GM23338 (cell line): Measurements from ENCODE around the gene RARG. TPM values are rescaled to one million over a fixed set of nuclear protein-coding genes. Genes with fewer than 3 reads are reported as not detected.

Source experiments
- ATAC-seq: fragments of 200-7000 bp; cut with Tn5 transposase; 3 replicates; pipeline ENCODE4 v1.9.1; 2020
- DNase-seq: peaks from one replicate; pipeline ENCODE4 v3.0.0-alpha.2; 2015; ENCODE audit warnings: low spot score
- H2AFZ ChIP-seq: fragments of 200-600 bp; sonication (generic); 2 replicates; pipeline ENCODE4 v1.8.0; 2016; ENCODE audit warnings: antibody characterized with exemption, mild to moderate bottlenecking, moderate library complexity
- H3F3A ChIP-seq: fragments of 200-600 bp; sonication (generic); replicated peaks from 2 replicates; pipeline ENCODE4 v1.8.0; 2017; ENCODE audit warnings: antibody characterized with exemption, mixed run types, low read depth
- H3K27ac ChIP-seq: fragments of 200-600 bp; sonication (generic); 2 replicates; pipeline ENCODE4 v1.6.1; 2016; ENCODE audit warnings: low read depth
- H3K27me3 ChIP-seq: fragments of 200-600 bp; sonication (generic); 2 replicates; pipeline ENCODE4 v1.8.0; 2016; ENCODE audit warnings: mild to moderate bottlenecking, mixed run types, moderate library complexity; ENCODE audit not compliant: insufficient read depth
- H3K36me3 ChIP-seq: fragments of 200-600 bp; sonication (generic); 2 replicates; pipeline ENCODE4 v1.8.0; 2016; ENCODE audit warnings: mild to moderate bottlenecking; ENCODE audit not compliant: insufficient read depth
- H3K4me1 ChIP-seq: fragments of 200-600 bp; sonication (generic); 2 replicates; pipeline ENCODE4 v1.8.0; 2016; ENCODE audit warnings: mild to moderate bottlenecking, moderate library complexity; ENCODE audit not compliant: insufficient read depth
- H3K4me2 ChIP-seq: fragments of 200-600 bp; sonication (generic); 2 replicates; pipeline ENCODE4 v1.7.1; 2017; ENCODE audit warnings: mixed run types
- H3K4me3 ChIP-seq: fragments of 200-600 bp; sonication (generic); 2 replicates; pipeline ENCODE4 v1.6.1; 2016; ENCODE audit warnings: mixed run types
- H3K79me2 ChIP-seq: fragments of 200-600 bp; sonication (generic); replicated peaks from 2 replicates; pipeline ENCODE4 v1.8.0; 2017; ENCODE audit warnings: mild to moderate bottlenecking; ENCODE audit not compliant: insufficient read depth
- H3K9me2 ChIP-seq: fragments of 200-600 bp; sonication (generic); 2 replicates; pipeline ENCODE4 v1.8.0; 2017; ENCODE audit not compliant: insufficient read depth
- H4K20me1 ChIP-seq: fragments of 200-600 bp; sonication (generic); replicated peaks from 2 replicates; pipeline ENCODE4 v1.8.0; 2017; ENCODE audit warnings: mild to moderate bottlenecking; ENCODE audit not compliant: insufficient read depth
- H3K27ac Mint-ChIP-seq: 2 replicates; pipeline ENCODE4 v1.8.0; 2020; ENCODE audit warnings: inconsistent platforms, mild to moderate bottlenecking, moderate library complexity, mixed read lengths
- H3K27me3 Mint-ChIP-seq: 3 replicates; pipeline ENCODE4 v1.8.0; 2022; ENCODE audit warnings: low read depth, mild to moderate bottlenecking, moderate library complexity, mixed read lengths, inconsistent platforms; ENCODE audit not compliant: insufficient read depth, poor library complexity
- H3K36me3 Mint-ChIP-seq: 3 replicates; pipeline ENCODE4 v1.8.0; 2021; ENCODE audit warnings: low read depth, mild to moderate bottlenecking, inconsistent platforms, moderate library complexity, mixed read lengths
- H3K4me1 Mint-ChIP-seq: 3 replicates; pipeline ENCODE4 v1.8.0; 2020; ENCODE audit warnings: mild to moderate bottlenecking, inconsistent platforms, mixed read lengths
- H3K4me3 Mint-ChIP-seq: 3 replicates; pipeline ENCODE4 v1.8.0; 2021; ENCODE audit warnings: moderate library complexity, mild to moderate bottlenecking, inconsistent platforms, mixed read lengths
- H3K9me3 Mint-ChIP-seq: 3 replicates; pipeline ENCODE4 v1.8.0; 2020; ENCODE audit warnings: moderate library complexity, mild to moderate bottlenecking, inconsistent platforms, mixed read lengths
- CREB1 ChIP-seq: fragments of 250-450 bp; sonication (Bioruptor Pico); IDR thresholded peaks from 2 replicates; pipeline ENCODE4 v1.5.0; 2020; ENCODE audit warnings: low read depth, mild to moderate bottlenecking, moderate library complexity
- EZH2 ChIP-seq: fragments of 200-600 bp; sonication (generic); IDR thresholded peaks from one replicate; pipeline ENCODE4 v1.8.0; 2017; ENCODE audit warnings: antibody characterized with exemption, mild to moderate bottlenecking, low read depth; ENCODE audit not compliant: unreplicated experiment
- EZH2phosphoT487 ChIP-seq: fragments of 200-600 bp; sonication (generic); IDR thresholded peaks from one replicate; pipeline ENCODE4 v1.8.1; 2018; ENCODE audit warnings: antibody characterized with exemption; ENCODE audit not compliant: unreplicated experiment
- JUNB ChIP-seq: IDR thresholded peaks from one replicate; pipeline ENCODE4 v1.6.1; 2016; ENCODE audit warnings: antibody characterized with exemption; ENCODE audit not compliant: unreplicated experiment
- NANOG ChIP-seq: IDR thresholded peaks from 2 replicates; pipeline ENCODE4 v1.6.1; 2016; ENCODE audit warnings: antibody characterized with exemption, borderline replicate concordance
- STAT1 ChIP-seq: IDR thresholded peaks from one replicate; pipeline ENCODE4 v1.6.1; 2016; ENCODE audit warnings: antibody characterized with exemption; ENCODE audit not compliant: unreplicated experiment
- ZNF114 ChIP-seq: fragments of 250-450 bp; sonication (Bioruptor Pico); IDR thresholded peaks from 2 replicates; pipeline ENCODE4 v1.5.0; 2020; ENCODE audit warnings: mild to moderate bottlenecking, moderate library complexity
- ZNF331 ChIP-seq: fragments of 250-450 bp; sonication (Bioruptor Pico); IDR thresholded peaks from 2 replicates; pipeline ENCODE4 v1.5.0; 2020; ENCODE audit warnings: low read depth, mild to moderate bottlenecking, moderate library complexity
- polyA plus RNA-seq: library from polyadenylated mRNA; unstranded; fragments of >200 nt; fragmentation: Nextera tagmentation; extraction: Ambion mirVana; gene quantifications from 2 replicates; pipeline ENCODE4 v1.2.1, GENCODE V29; 2016
- total RNA-seq: library from RNA; depleted of rRNA; stranded (reverse); fragments of >200 nt; shearing (Covaris generic); gene quantifications from 2 replicates; pipeline ENCODE4 v1.2.3, GENCODE V29; 2014
- TF ChIP-seq, protein P1 (sequence below): IDR thresholded peaks from one replicate; pipeline ENCODE4 v1.6.1; 2018; ENCODE audit warnings: antibody characterized with exemption; ENCODE audit not compliant: unreplicated experiment
- TF ChIP-seq, protein P2 (sequence below), 2 experiments: fragments of 200-600 bp in 1 of 2; sonication (generic) in 1 of 2; conservative IDR thresholded peaks; 2 replicates each; pipeline versions ENCODE4 v1.5.1 to v1.6.1; 2016 to 2017; ENCODE audit warnings: antibody characterized with exemption in 2 of 2, low read depth in 2 of 2, mild to moderate bottlenecking in 2 of 2, moderate library complexity in 1 of 2

Gene RARG
- total and polyA plus RNA-seq, 2 experiments from 2014 or later = 18.5 to 50.2 TPM

DNA sequence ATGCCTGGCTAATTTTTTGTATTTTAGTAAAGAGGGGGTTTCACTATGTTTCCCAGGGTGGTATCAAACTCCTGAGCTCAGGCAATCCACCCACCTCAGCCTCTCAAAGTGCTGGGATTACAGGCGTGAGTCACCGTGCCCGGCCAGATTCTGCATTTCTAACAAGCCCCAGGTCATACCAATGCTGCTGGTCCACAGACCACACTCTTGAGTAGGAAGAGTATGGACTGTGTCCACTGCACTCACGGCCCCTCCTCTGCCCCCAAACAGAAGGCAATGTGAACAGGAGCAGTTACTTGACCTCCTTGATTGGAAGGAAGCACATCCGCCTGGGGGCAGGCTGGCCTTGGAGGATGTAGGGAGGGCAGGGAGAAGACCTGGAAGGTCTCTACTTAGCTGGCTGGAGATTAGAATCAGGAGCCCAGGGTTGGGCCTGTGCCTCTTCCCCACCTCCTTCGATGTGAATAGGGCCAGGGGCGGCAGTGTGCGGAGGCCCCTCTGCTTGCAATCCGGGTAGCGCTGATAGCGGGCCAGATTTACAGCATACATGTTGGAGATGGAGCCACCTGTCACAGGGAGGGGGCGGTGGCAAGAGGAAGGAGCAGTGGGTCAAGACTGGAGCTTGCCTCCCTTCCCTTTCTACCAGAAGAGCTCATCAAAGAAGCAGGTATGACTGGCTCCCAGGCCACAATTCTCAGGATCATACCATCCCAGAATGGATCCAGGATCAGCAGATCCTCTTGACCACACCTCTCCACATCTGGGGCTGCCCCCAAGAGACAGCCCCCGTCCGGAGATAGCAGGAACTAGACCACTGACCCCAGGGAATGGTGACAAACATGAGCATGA, 60.9 kb downstream of the RARG start:
- H3K36me3 ChIP-seq = no peaks in the 10 kb centered on the region
- no peaks in the 10 kb centered on the region for H3K79me2 ChIP-seq
- peaks cover 12% of the 10 kb centered on the region for H4K20me1 ChIP-seq
- H3K4me1 ChIP-seq = peaks cover 7% of the 10 kb centered on the region
- H3K9me2 ChIP-seq = no peaks in the 10 kb centered on the region
- no peak overlapping the region for H3K4me3 Mint-ChIP-seq
- no peak overlapping the region for H2AFZ ChIP-seq
- no peaks in the 10 kb centered on the region for H3F3A ChIP-seq
- H3K36me3 Mint-ChIP-seq = peaks cover 2% of the 10 kb centered on the region; the same call in 1 of the 3 replicates
- DNase-seq (no peak), ATAC-seq (no peak)
- no peak overlapping the region for H3K27ac ChIP-seq
- peaks cover 65% of the 10 kb centered on the region for H3K27me3 Mint-ChIP-seq
- TF ChIP-seq EZH2phosphoT487 = no peak
- TF ChIP-seq STAT1 = no peak
- no peak for TF ChIP-seq JUNB
- no peak for TF ChIP-seq ZNF114 (CRISPR knock-in tag)
- no peak for TF ChIP-seq ZNF331 (CRISPR knock-in tag)
- TF ChIP-seq EZH2 = no peak
- TF ChIP-seq, protein P1, sequence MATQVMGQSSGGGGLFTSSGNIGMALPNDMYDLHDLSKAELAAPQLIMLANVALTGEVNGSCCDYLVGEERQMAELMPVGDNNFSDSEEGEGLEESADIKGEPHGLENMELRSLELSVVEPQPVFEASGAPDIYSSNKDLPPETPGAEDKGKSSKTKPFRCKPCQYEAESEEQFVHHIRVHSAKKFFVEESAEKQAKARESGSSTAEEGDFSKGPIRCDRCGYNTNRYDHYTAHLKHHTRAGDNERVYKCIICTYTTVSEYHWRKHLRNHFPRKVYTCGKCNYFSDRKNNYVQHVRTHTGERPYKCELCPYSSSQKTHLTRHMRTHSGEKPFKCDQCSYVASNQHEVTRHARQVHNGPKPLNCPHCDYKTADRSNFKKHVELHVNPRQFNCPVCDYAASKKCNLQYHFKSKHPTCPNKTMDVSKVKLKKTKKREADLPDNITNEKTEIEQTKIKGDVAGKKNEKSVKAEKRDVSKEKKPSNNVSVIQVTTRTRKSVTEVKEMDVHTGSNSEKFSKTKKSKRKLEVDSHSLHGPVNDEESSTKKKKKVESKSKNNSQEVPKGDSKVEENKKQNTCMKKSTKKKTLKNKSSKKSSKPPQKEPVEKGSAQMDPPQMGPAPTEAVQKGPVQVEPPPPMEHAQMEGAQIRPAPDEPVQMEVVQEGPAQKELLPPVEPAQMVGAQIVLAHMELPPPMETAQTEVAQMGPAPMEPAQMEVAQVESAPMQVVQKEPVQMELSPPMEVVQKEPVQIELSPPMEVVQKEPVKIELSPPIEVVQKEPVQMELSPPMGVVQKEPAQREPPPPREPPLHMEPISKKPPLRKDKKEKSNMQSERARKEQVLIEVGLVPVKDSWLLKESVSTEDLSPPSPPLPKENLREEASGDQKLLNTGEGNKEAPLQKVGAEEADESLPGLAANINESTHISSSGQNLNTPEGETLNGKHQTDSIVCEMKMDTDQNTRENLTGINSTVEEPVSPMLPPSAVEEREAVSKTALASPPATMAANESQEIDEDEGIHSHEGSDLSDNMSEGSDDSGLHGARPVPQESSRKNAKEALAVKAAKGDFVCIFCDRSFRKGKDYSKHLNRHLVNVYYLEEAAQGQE = no peak
- TF ChIP-seq, protein P2, sequence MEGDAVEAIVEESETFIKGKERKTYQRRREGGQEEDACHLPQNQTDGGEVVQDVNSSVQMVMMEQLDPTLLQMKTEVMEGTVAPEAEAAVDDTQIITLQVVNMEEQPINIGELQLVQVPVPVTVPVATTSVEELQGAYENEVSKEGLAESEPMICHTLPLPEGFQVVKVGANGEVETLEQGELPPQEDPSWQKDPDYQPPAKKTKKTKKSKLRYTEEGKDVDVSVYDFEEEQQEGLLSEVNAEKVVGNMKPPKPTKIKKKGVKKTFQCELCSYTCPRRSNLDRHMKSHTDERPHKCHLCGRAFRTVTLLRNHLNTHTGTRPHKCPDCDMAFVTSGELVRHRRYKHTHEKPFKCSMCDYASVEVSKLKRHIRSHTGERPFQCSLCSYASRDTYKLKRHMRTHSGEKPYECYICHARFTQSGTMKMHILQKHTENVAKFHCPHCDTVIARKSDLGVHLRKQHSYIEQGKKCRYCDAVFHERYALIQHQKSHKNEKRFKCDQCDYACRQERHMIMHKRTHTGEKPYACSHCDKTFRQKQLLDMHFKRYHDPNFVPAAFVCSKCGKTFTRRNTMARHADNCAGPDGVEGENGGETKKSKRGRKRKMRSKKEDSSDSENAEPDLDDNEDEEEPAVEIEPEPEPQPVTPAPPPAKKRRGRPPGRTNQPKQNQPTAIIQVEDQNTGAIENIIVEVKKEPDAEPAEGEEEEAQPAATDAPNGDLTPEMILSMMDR (conservative IDR thresholded peaks at IDR 0.05; ENCODE audit: low read depth in 2 of 2) = no peak
- no peak for TF ChIP-seq CREB1 (CRISPR knock-in tag)
- no peak for TF ChIP-seq NANOG
- no peak overlapping the region for H3K27ac Mint-ChIP-seq
- H3K9me3 Mint-ChIP-seq = no peaks in the 10 kb centered on the region
- H3K4me1 Mint-ChIP-seq = peaks cover 24% of the 10 kb centered on the region
- peaks cover 67% of the 10 kb centered on the region for H3K27me3 ChIP-seq
- H3K4me3 ChIP-seq = no peak overlapping the region
- no peak overlapping the region for H3K4me2 ChIP-seq
